ENCODE measurements around the gene MPP3.

The MPP3 gene, protein sequence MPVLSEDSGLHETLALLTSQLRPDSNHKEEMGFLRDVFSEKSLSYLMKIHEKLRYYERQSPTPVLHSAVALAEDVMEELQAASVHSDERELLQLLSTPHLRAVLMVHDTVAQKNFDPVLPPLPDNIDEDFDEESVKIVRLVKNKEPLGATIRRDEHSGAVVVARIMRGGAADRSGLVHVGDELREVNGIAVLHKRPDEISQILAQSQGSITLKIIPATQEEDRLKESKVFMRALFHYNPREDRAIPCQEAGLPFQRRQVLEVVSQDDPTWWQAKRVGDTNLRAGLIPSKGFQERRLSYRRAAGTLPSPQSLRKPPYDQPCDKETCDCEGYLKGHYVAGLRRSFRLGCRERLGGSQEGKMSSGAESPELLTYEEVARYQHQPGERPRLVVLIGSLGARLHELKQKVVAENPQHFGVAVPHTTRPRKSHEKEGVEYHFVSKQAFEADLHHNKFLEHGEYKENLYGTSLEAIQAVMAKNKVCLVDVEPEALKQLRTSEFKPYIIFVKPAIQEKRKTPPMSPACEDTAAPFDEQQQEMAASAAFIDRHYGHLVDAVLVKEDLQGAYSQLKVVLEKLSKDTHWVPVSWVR

DNA sequence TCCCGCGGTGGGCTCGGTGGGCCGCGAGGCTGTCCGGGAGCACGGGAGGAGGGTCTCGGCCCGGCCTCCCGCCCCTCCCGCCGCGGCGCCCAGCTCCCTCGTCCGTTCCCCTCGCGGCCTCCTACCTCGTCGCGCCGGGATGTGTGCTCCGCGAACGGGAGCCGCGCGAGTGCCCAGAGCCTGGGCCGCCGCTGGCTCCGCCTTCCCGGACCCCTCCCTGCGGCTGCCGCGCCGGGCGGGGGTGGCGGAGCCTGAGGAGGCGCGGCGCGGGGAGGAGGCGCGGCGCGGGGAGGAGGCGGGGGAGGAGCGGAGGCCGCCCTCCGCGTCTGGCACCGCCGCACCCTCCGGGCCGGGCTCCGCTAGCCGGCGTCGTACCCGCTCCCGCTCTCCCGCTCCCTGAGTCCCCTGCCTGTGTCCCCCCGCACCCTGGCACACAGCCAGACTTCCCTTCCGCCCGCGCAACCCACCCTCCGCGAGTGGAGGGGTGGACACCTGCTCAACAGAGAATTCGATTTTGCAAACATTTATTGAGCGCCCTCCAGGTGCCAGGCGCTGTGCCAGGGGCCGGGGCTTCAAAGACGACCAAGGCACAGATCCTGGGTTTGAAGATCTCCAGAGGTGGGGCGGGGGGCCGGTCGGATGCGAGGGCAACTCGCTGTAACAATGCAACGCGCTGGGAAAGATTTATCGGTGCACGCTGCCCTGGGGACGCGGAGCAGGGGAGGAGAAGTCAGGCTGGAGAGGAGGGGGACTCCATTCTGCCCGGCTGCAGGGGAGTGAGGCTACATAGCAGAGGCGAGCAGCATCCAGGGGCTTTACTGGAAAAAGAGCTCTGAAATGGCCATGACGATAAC, at the start of gene MPP3:
TSS of gene MPP3 (minus strand) at position 171 of the 854 bp plus-strand sequence. CDS start 1,240 bp downstream, outside the sequence.
- peak within 1 kb of the TSS; percentile 66 for H3K4me3 ChIP-seq (ENCODE audit: low read depth, low read length)
- TF ChIP-seq, protein P1, sequence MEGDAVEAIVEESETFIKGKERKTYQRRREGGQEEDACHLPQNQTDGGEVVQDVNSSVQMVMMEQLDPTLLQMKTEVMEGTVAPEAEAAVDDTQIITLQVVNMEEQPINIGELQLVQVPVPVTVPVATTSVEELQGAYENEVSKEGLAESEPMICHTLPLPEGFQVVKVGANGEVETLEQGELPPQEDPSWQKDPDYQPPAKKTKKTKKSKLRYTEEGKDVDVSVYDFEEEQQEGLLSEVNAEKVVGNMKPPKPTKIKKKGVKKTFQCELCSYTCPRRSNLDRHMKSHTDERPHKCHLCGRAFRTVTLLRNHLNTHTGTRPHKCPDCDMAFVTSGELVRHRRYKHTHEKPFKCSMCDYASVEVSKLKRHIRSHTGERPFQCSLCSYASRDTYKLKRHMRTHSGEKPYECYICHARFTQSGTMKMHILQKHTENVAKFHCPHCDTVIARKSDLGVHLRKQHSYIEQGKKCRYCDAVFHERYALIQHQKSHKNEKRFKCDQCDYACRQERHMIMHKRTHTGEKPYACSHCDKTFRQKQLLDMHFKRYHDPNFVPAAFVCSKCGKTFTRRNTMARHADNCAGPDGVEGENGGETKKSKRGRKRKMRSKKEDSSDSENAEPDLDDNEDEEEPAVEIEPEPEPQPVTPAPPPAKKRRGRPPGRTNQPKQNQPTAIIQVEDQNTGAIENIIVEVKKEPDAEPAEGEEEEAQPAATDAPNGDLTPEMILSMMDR (IDR thresholded peaks at IDR 0.05; ENCODE audit: low read depth, low read length), result no peak

DNA sequence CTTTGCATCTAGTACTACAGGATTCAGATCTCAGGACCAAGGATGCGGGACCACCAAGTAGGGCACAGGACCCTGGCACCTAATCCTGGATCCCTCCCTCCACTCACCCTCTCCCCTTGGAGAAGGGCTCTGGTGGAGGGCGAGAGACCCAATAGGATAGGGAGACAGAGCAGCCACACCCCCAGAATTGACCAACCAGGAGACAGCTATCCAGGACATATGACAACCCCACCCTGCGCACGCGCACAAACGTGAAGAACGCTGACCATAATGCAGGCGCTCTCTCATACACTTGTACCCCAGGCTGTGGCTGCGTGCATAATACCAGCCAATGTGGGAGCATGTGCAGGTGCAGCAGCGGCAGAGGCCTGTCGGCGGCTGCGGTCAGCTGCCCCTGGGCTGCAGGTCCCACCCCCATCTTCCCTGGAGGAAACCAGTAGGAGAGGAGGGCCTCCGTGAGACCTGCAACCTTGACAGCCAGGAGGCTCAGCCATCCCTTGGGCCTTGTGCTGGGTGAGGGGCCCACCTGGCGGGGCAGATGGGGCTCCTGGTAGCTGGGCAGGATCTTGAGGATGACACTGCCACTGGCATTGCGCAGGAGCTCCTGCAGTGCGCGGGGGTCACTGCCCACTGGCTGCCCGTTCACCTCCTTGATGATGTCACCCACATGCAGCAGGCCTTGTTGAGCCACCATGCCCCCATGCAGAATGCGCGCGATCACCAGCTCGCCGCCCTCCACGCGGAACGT, 49.0 kb upstream of the MPP3 start:
- H3K4me3 ChIP-seq (ENCODE audit: low read depth, low read length), result no peak overlapping the region
- TF ChIP-seq, protein P1 (IDR thresholded peaks at IDR 0.05; ENCODE audit: low read depth, low read length), result no peak

DNA sequence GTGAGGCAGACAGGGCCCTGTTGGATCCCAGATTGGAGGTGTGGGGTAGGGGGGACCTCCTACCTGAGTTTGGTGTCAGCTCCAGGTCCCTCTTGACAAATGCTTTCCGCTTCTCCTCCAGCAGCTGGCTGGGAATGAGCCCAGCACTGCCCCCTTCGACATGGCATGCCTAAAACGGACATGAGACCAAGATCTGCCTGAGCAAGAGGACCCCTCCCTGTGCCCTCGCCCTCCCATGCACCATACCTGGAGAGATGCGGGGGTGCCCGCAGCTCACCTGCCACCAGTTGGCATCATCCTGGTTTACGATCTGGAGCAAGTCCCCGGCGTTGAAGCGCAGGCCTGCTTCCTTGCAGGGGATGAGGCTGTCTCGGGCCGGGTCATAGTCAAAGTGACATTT, 48.2 kb upstream of the MPP3 start:
- TF ChIP-seq, protein P1 (IDR thresholded peaks at IDR 0.05; ENCODE audit: low read depth, low read length), result no peak
- H3K4me3 ChIP-seq (ENCODE audit: low read depth, low read length), result no peak overlapping the region

DNA sequence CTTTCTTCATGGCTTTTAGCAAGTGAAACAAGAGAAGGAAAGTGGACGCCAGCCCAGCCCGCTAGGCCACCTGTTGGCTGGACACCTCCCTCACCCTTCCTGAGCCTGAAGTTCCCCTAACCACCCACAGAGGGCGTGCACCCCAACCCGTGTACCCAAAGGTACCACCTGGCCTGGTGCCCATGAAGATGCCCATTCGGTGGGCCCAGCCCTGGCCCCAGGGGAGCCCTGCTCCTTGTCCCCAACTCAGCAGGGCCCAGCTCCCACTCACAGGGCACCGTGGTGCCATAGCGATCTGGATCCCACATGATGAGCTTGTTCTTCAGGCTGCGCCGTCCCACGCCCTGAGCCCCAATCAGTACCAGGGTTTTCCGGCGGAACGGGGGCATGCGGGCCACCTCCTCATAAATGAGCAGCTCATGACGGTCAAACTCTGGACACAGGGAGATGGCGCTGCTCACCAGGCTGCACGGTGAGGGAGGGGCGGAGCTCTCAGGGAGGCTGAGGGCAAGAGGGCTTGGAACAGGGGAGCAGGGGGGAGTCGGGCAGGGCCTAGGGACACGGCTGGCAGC, 47.6 kb upstream of the MPP3 start:
- TF ChIP-seq, protein P1 (IDR thresholded peaks at IDR 0.05; ENCODE audit: low read depth, low read length), result peak; percentile 73
- no peak overlapping the region for H3K4me3 ChIP-seq (ENCODE audit: low read depth, low read length)

DNA sequence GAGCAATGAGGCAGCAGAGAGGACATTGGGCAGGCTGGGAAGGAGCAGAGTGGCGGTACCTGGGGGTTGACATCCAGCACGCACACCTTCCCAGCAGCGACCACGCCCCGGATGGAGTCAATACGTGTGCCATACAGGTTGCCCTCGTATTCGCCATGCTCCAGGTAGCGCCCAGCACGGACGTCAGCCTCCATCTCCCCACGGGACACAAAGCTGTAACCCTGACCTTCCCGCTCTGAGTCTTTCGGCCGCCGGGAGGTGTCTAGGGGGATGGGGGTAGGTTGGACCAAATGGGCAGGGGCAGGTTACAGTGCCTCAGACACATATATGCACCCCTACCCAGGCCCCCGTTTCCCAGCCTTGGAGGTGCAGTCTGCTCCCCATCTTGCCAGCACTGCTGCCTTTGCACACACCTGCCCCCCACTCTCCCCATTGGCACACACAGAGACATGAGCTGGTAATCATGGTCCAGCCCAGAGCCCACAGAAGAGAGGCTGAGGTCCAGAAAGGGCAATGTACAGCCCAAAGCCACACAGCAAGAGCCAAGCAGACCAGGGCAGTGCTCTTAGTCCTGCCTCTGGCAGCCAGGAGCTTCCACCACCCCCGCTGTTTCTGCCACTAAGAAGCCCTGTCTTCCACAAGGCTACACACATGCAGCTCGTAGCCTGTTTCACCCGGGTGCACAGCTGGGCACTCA, 46.9 kb upstream of the MPP3 start:
- H3K4me3 ChIP-seq (ENCODE audit: low read depth, low read length), result no peak overlapping the region
- TF ChIP-seq, protein P1 (IDR thresholded peaks at IDR 0.05; ENCODE audit: low read depth, low read length), result no peak

All from WI38 (cell line).